T-helper 2 cell treated with Interferon-gamma antibody and Interleukin-4, amounts not matched to agents 5 μg/mL and 100 μg/mL, for 36 hours (primary cell): ENCODE data around the gene AKR1B1.
A peak's percentile ranks its signal among the peaks of the same experiment; 100 is the strongest.

ENCODE experiments used
- DNase-seq: peaks from one replicate; pipeline ENCODE4 v3.0.0; 2021; ENCODE audit warnings: low spot score
- H3K27ac Mint-ChIP-seq: one replicate; pipeline ENCODE4 v1.8.0; 2021; ENCODE audit warnings: mild to moderate bottlenecking, mixed read lengths
- H3K27me3 Mint-ChIP-seq: one replicate; pipeline ENCODE4 v1.8.0; 2021; ENCODE audit warnings: low read depth, mixed read lengths
- H3K36me3 Mint-ChIP-seq: one replicate; pipeline ENCODE4 v1.8.0; 2021; ENCODE audit warnings: low read depth, mixed read lengths
- H3K4me1 Mint-ChIP-seq: one replicate; pipeline ENCODE4 v1.8.0; 2021; ENCODE audit warnings: low read depth, mixed read lengths
- H3K4me3 Mint-ChIP-seq: one replicate; pipeline ENCODE4 v1.8.0; 2022; ENCODE audit warnings: mild to moderate bottlenecking, moderate library complexity, mixed read lengths
- H3K9me3 Mint-ChIP-seq: one replicate; pipeline ENCODE4 v1.8.0; 2021; ENCODE audit warnings: mixed read lengths

AKR1B1 gene

DNA sequence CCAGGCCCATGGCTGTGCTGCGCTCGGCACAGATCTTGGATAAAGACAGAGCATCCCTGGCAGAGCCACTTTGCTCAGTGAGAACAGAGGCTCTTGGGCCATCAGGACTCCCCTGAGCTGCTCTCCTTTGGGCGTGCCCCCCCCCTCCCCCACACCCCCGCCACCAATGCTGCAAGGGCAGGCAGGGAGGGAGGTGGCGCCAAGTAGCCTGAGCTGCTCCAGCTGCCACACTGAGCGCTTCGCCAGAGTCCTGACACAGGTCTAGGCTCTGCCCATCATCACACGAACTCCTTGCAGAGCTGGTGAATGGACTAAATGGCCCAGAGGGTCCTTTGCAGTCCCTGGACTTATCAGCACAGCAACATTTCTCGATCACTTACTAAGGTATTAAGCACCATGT is 12.5 kb downstream of the AKR1B1 start:
- Mint-ChIP-seq H3K27me3 (no peaks in the 10 kb centered on the region), H3K4me1 (no peaks in the 10 kb centered on the region), H3K36me3 (peaks cover 38% of the 10 kb centered on the region), H3K27ac (no peak overlapping the region), H3K9me3 (no peaks in the 10 kb centered on the region), H3K4me3 (no peak overlapping the region)
- no peak for DNase-seq

DNA sequence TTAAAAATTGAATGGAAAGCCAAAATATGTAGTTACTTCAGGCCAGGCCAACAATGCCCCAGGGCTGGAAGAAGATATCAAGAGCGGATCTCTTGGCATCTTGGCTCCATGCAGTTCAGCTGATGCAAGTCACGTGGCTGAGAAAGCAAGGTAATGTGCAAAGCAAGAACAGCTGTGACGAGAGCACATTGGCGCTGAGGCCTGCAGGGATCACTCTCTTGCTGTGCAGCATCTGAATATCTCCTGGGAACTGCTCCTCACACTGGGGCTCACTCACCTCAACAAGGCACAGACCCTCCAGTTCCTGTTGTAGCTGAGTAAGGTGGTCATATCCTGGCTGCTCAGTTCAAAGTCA is 14.0 kb downstream of the AKR1B1 start:
- Mint-ChIP-seq H3K27me3 (no peaks in the 10 kb centered on the region), H3K9me3 (no peaks in the 10 kb centered on the region), H3K4me3 (no peak overlapping the region), H3K4me1 (no peaks in the 10 kb centered on the region), H3K27ac (no peak overlapping the region), H3K36me3 (peaks cover 36% of the 10 kb centered on the region)
- DNase-seq: no peak

- Mint-ChIP-seq H3K36me3 (peaks cover 36% of the 10 kb centered on the region), H3K4me3 (no peak overlapping the region), H3K27me3 (no peaks in the 10 kb centered on the region), H3K27ac (no peak overlapping the region), H3K4me1 (no peaks in the 10 kb centered on the region), H3K9me3 (no peaks in the 10 kb centered on the region)
- DNase-seq: no peak
Measured at GRCh38 chr7:134444198-134444960, 14.5 kb downstream of the AKR1B1 start.

- Mint-ChIP-seq H3K4me1 (no peaks in the 10 kb centered on the region), H3K4me3 (no peak overlapping the region), H3K36me3 (peaks cover 34% of the 10 kb centered on the region)
Measured at GRCh38 chr7:134443396-134444070, 15.4 kb downstream of the AKR1B1 start.

GRCh38 chr7:134442441-134443220 is 16.3 kb downstream of the AKR1B1 start:
- Mint-ChIP-seq H3K27ac (no peak overlapping the region), H3K4me1 (no peaks in the 10 kb centered on the region), H3K4me3 (no peak overlapping the region), H3K36me3 (peaks cover 34% of the 10 kb centered on the region), H3K9me3 (no peaks in the 10 kb centered on the region), H3K27me3 (no peaks in the 10 kb centered on the region)
- no peak for DNase-seq

More at GRCh38 chr7:134443396-134444070, 15.4 kb downstream of the AKR1B1 start:
- DNase-seq: no peak
- H3K27ac Mint-ChIP-seq: no peak overlapping the region
- H3K9me3 Mint-ChIP-seq: no peaks in the 10 kb centered on the region
- no peaks in the 10 kb centered on the region for H3K27me3 Mint-ChIP-seq

DNA sequence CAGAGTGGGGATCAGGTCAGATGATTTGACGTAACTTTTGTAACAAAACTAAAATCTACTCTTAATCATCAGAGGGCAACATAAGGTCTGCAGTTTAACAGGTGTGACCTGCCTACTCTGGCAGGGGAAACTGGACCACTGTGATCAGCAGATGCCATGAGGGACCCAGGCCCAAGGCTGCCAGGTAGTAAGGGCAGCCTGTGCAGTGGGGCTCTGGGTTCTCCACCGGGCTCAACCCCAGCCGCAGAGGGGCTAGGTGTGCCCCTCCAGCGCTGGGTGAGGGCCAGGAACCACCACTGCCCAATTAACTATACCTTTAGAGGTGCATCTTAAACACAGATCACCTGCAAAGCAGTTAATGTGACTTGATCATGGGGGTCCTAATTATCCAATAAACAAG is 17.6 kb downstream of the AKR1B1 start:
- no peaks in the 10 kb centered on the region for H3K9me3 Mint-ChIP-seq
- no peaks in the 10 kb centered on the region for H3K27me3 Mint-ChIP-seq
- no peak overlapping the region for H3K4me3 Mint-ChIP-seq
- H3K36me3 Mint-ChIP-seq: peaks cover 26% of the 10 kb centered on the region
- no peaks in the 10 kb centered on the region for H3K4me1 Mint-ChIP-seq
- no peak for DNase-seq
- H3K27ac Mint-ChIP-seq: no peak overlapping the region

- no peak overlapping the region for H3K4me3 Mint-ChIP-seq
- peaks cover 2% of the 10 kb centered on the region for H3K27me3 Mint-ChIP-seq
- peaks cover 23% of the 10 kb centered on the region for H3K36me3 Mint-ChIP-seq
- DNase-seq: no peak
- no peak overlapping the region for H3K27ac Mint-ChIP-seq
- no peaks in the 10 kb centered on the region for H3K9me3 Mint-ChIP-seq
- H3K4me1 Mint-ChIP-seq: no peaks in the 10 kb centered on the region
Measured at GRCh38 chr7:134440476-134440875, 18.4 kb downstream of the AKR1B1 start.

DNA sequence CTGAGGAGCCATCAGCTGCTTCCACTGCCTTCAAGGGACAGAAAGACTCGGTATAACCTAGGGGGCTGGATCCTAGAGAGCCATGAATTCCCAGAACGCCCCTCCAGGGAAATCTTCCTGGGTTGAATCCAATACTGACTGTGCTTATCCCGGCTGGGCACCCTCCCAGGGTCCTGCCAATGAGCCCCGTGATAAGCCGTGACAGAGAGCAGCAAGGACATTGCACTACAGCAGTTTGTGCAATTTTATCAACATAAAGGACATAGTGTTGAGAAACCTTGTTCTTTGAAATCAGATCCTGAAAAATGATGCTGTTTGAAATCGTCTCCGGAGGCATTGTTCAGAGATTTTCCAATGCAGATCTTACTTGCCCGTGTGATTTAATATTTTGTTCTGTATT is 18.8 kb downstream of the AKR1B1 start:
- Mint-ChIP-seq H3K27ac (no peak overlapping the region), H3K36me3 (peaks cover 19% of the 10 kb centered on the region), H3K9me3 (no peaks in the 10 kb centered on the region), H3K4me1 (no peaks in the 10 kb centered on the region), H3K4me3 (no peak overlapping the region), H3K27me3 (peaks cover 2% of the 10 kb centered on the region)
- DNase-seq: no peak

GRCh38 chr7:134438946-134439345 is 20.0 kb downstream of the AKR1B1 start:
- H3K27ac Mint-ChIP-seq: no peak overlapping the region
- H3K27me3 Mint-ChIP-seq: peaks cover 2% of the 10 kb centered on the region
- peaks cover 14% of the 10 kb centered on the region for H3K36me3 Mint-ChIP-seq
- no peak for DNase-seq
- H3K9me3 Mint-ChIP-seq: no peaks in the 10 kb centered on the region
- no peak overlapping the region for H3K4me3 Mint-ChIP-seq
- no peaks in the 10 kb centered on the region for H3K4me1 Mint-ChIP-seq

DNA sequence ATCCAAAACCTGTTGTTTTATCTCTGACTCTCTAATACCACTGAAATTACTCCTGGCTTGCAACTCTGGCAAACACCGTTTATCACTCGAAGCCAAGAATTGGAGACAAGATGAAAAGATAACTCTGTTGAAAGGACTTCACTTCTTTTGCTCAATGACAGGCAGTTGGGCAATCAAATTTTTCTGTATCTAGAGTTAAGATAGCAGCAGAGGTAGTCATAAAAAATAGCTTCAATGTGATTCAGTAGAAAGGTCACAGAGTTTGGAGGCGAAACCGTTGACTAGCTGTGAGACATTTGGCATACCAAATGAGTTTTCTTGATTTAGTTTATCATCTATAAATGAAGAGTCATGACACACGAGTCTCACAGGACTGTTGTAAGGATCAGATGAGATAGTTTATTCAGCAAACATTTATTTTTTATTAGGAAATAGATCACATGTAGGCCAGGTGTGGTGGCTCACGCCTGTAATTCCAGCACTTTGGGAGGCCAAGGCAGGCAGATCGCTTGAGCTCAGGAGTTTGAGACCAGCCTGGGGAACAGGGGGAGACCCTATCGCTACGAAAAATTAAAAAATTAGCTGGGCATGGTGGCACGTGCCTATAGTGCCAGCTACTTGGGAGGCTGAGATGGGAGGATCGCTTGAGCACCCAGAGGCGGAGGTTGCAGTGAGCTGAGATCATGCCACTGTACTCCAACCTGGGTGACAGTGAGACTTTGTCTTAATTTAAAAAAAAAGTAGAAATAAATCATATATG is 23.6 kb downstream of the AKR1B1 start:
- Mint-ChIP-seq H3K27ac (no peak overlapping the region), H3K27me3 (peaks cover 3% of the 10 kb centered on the region), H3K4me1 (peaks cover 15% of the 10 kb centered on the region), H3K9me3 (no peaks in the 10 kb centered on the region), H3K36me3 (peaks cover 2% of the 10 kb centered on the region), H3K4me3 (no peak overlapping the region)
- DNase-seq: no peak

DNA sequence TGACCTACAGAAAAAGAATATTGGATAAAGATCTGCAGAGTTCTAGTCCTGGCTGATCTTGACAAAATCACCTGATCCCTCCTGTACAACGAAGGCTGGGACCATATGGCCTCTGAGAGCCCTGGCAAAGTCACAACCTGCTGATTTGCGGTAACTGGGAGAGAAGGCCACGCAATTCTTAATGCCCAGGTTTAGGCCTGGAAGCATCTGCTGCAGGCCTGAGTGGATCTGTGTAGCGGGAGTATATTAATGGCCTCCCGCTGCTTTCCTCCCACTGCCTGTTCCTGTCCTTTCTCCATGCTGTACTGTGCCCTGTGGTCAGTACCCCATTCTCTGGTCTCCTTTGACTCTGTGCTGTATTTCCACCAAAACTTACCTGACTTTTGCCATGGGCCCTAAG is 24.2 kb downstream of the AKR1B1 start:
- no peaks in the 10 kb centered on the region for H3K9me3 Mint-ChIP-seq
- peaks cover 15% of the 10 kb centered on the region for H3K4me1 Mint-ChIP-seq

GRCh38 chr7:134433430-134433829 is 25.5 kb downstream of the AKR1B1 start:
- peaks cover 3% of the 10 kb centered on the region for H3K27me3 Mint-ChIP-seq
- no peaks in the 10 kb centered on the region for H3K36me3 Mint-ChIP-seq
- H3K4me1 Mint-ChIP-seq: peaks cover 15% of the 10 kb centered on the region
- H3K4me3 Mint-ChIP-seq: no peak overlapping the region
- H3K27ac Mint-ChIP-seq: no peak overlapping the region
- H3K9me3 Mint-ChIP-seq: no peaks in the 10 kb centered on the region
- DNase-seq: no peak

More for the DNA sequence above, 24.2 kb downstream of the AKR1B1 start:
- Mint-ChIP-seq H3K27me3 (peaks cover 3% of the 10 kb centered on the region), H3K4me3 (no peak overlapping the region), H3K27ac (no peak overlapping the region), H3K36me3 (peaks cover 2% of the 10 kb centered on the region)
- no peak for DNase-seq

GRCh38 chr7:134432296-134433152 is 26.4 kb downstream of the AKR1B1 start:
- Mint-ChIP-seq H3K4me3 (peak overlapping the region; percentile 82), H3K9me3 (no peaks in the 10 kb centered on the region), H3K36me3 (no peaks in the 10 kb centered on the region), H3K27ac (peak overlapping the region; percentile 87), H3K27me3 (peaks cover 3% of the 10 kb centered on the region), H3K4me1 (peaks cover 15% of the 10 kb centered on the region)
- peak; percentile 78 for DNase-seq
